ENCODE data around the gene FREM1. TPM values are rescaled to one million over a fixed set of nuclear protein-coding genes. Genes with fewer than 3 reads are reported as not detected.

FREM1 gene
- total and polyA plus RNA-seq, 10 of the 15 experiments (the other 5 are each of a cell fraction or from before 2014, with no cell fraction given) = 0.01 to 0.16 (median 0.08) TPM; not detected in 7

GRCh38 chr9:14748373-14748772, 161.9 kb downstream of the FREM1 start (continued):
- TF ChIP-seq RCOR1 (conservative IDR thresholded peaks at IDR 0.05; ENCODE audit: low read depth, low read length) (no peak), BCLAF1 (IDR thresholded peaks at IDR 0.05) (no peak)

- Histone ChIP-seq H3K27me3 (replicated peaks in 1 of 2; ENCODE audit: control insufficient read depth in 2 of 2, insufficient read depth in 2 of 2, low read length in 1 of 2) (no peaks in the 10 kb centered on the region; a peak in 1 of 4 replicates), H4K20me1 (ENCODE audit: control insufficient read depth, insufficient read depth) (no peaks in the 10 kb centered on the region), H3K79me2 (ENCODE audit: control insufficient read depth, insufficient read depth, low read length) (no peaks in the 10 kb centered on the region), H2AFZ (ENCODE audit: control insufficient read depth, low read depth, low read length) (no peak overlapping the region), H3K27ac (ENCODE audit: control insufficient read depth, insufficient read depth) (no peak overlapping the region), H3K4me3 (no peak overlapping the region), H3K9me3 (replicated peaks; ENCODE audit: control insufficient read depth, insufficient read depth, low read length) (no peaks in the 10 kb centered on the region), H3K4me2 (ENCODE audit: control insufficient read depth, insufficient read depth) (no peak overlapping the region), H3K9ac (ENCODE audit: control insufficient read depth, insufficient read depth, low read length) (no peak overlapping the region), H3K36me3 (ENCODE audit: control insufficient read depth in 2 of 2, insufficient read depth in 2 of 2, low read length in 1 of 2) (no peaks in the 10 kb centered on the region), H3K4me1 (ENCODE audit: control insufficient read depth, insufficient read depth, low read length) (no peaks in the 10 kb centered on the region)
- RAD21 ChIA-PET (ENCODE audit: unreplicated experiment) = no interaction called here
- CTCF ChIA-PET = no interaction called here
- in situ Hi-C loops (cut with MboI) = no loop called here
- ATAC-seq = no peak
- FAIRE-seq = no peak
- SMC1A ChIA-PET (ENCODE audit: uncharacterized antibody, unreplicated experiment) = no interaction called here
- no TSS peak for BruUV-seq (replicated peaks)
- DNase-seq (ENCODE audit: low read depth, low spot score) = no peak
- POLR2A ChIA-PET = no interaction called here
- intact Hi-C loops (cut with micrococcal nuclease; ENCODE audit: unreplicated experiment) = no loop called here
- TF ChIP-seq HDAC2 (IDR thresholded peaks at IDR 0.05) (no peak), ZBTB4 (CRISPR knock-in tag; IDR thresholded peaks at IDR 0.05) (no peak), NR2C2 (IDR thresholded peaks at IDR 0.05; ENCODE audit: borderline replicate concordance, control insufficient read depth, insufficient read length, low read depth) (no peak), MEF2B (IDR thresholded peaks at IDR 0.05; ENCODE audit: partially characterized antibody, poor library complexity, severe bottlenecking) (no peak), ZBED1 (IDR thresholded peaks at IDR 0.05; ENCODE audit: borderline replicate concordance) (no peak), IRF5 (IDR thresholded peaks at IDR 0.05; ENCODE audit: borderline replicate concordance) (no peak), TARDBP (IDR thresholded peaks at IDR 0.05; ENCODE audit: borderline replicate concordance) (no peak), RELA (IDR thresholded peaks at IDR 0.05; ENCODE audit: borderline replicate concordance, partially characterized antibody) (no peak), NFYB (IDR thresholded peaks at IDR 0.05; ENCODE audit: insufficient read depth, low read depth, low read length) (no peak), RAD51 (IDR thresholded peaks at IDR 0.05) (no peak), PAX8 (IDR thresholded peaks at IDR 0.05) (no peak), JUNB (IDR thresholded peaks at IDR 0.05) (no peak), ZNF207 (IDR thresholded peaks at IDR 0.05; ENCODE audit: borderline replicate concordance) (no peak), NFIC (IDR thresholded peaks at IDR 0.05; ENCODE audit: low read depth, low read length) (no peak), ATF3 (IDR thresholded peaks at IDR 0.05; ENCODE audit: borderline replicate concordance, extremely low read depth, low read depth, low read length) (no peak)
Measured at GRCh38 chr9:14747111-14747510, 163.1 kb downstream of the FREM1 start.
